Endothelial cell of umbilical vein (primary cell): ENCODE measurements around the gene ZNF516.

Experiments used
- EZH2 ChIP-seq: IDR thresholded peaks from 2 replicates; pipeline ENCODE4 v1.6.1; 2012; ENCODE audit warnings: borderline replicate concordance, low read depth, mild to moderate bottlenecking, moderate library complexity, low read length, inconsistent platforms; ENCODE audit not compliant: severe bottlenecking
- GATA2 ChIP-seq: IDR thresholded peaks from 2 replicates; pipeline ENCODE4 v1.7.0; 2011; ENCODE audit warnings: low read depth, mild to moderate bottlenecking, moderate library complexity, mixed read lengths, low read length; ENCODE audit not compliant: insufficient read length, insufficient read depth
- JUN ChIP-seq: IDR thresholded peaks from 2 replicates; pipeline ENCODE4 v1.6.1; 2011; ENCODE audit warnings: borderline replicate concordance, low read depth; ENCODE audit not compliant: insufficient read length, insufficient read depth
- POLR2A ChIP-seq: IDR thresholded peaks from 2 replicates; pipeline ENCODE4 v1.6.1; 2012; ENCODE audit warnings: low read depth, mild to moderate bottlenecking, control low read depth, low read length
- POLR2AphosphoS5 ChIP-seq: IDR thresholded peaks from 2 replicates; pipeline ENCODE4 v1.6.1; 2012; ENCODE audit warnings: low read depth, mild to moderate bottlenecking, control low read depth, low read length, moderate library complexity; ENCODE audit not compliant: insufficient read depth
- TF ChIP-seq, protein P1 (sequence below), 2 donors: IDR thresholded peaks; 1 replicate in 1 of 2; 2 replicates in 1 of 2; pipeline ENCODE4 v1.5.1; 2011; ENCODE audit warnings: low read length in 2 of 2, mild to moderate bottlenecking in 2 of 2, moderate library complexity in 2 of 2, control low read depth in 1 of 2, inconsistent platforms in 1 of 2, low read depth in 1 of 2; ENCODE audit not compliant: insufficient read depth in 1 of 2; ENCODE audit errors: extremely low read depth in 1 of 2

DNA sequence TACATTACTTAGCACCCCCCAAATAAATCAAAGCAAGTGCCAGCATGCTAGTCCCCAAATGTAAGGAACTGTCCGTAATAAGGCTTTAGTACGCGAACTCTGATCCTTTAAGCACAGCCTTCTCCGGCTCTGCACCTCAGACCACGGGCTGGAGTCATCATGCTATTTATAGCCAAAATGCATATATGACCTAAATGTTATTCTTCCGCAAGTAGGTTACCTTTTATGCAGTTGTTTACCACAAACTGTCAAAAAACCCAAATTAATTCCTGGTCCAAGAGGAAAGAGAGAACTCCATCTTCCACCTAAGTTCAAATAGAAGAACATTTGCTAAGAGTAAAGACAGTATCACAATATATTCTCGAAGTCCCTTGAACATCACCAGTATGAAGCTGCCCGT is 42.7 kb downstream of the ZNF516 start:
- TF ChIP-seq POLR2A (no peak), JUN (no peak), POLR2AphosphoS5 (no peak), EZH2 (no peak), GATA2 (no peak)
- TF ChIP-seq, protein P1, sequence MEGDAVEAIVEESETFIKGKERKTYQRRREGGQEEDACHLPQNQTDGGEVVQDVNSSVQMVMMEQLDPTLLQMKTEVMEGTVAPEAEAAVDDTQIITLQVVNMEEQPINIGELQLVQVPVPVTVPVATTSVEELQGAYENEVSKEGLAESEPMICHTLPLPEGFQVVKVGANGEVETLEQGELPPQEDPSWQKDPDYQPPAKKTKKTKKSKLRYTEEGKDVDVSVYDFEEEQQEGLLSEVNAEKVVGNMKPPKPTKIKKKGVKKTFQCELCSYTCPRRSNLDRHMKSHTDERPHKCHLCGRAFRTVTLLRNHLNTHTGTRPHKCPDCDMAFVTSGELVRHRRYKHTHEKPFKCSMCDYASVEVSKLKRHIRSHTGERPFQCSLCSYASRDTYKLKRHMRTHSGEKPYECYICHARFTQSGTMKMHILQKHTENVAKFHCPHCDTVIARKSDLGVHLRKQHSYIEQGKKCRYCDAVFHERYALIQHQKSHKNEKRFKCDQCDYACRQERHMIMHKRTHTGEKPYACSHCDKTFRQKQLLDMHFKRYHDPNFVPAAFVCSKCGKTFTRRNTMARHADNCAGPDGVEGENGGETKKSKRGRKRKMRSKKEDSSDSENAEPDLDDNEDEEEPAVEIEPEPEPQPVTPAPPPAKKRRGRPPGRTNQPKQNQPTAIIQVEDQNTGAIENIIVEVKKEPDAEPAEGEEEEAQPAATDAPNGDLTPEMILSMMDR (IDR thresholded peaks at IDR 0.05; ENCODE audit: extremely low read depth in 1 of 2, insufficient read depth in 1 of 2, low read depth in 1 of 2, low read length in 2 of 2): no peak
